G401 (cell line): ENCODE data around the gene IGF1R. TPM values are rescaled to one million over a fixed set of nuclear protein-coding genes. Genes with fewer than 3 reads are reported as not detected.
"Not testable (repeated sequence)": the region's sequence is repeated elsewhere in the genome, so short reads cannot be mapped to it uniquely, and the experiment has no call there.

Source experiments
- DNase-seq: peaks from one replicate; pipeline ENCODE4 v3.0.0-alpha.2; 2015; ENCODE audit warnings: low spot score
- in situ Hi-C: cut with HindIII; loops from 2 replicates; pipeline ENCODE4 v1.10.0; 2016; ENCODE audit warnings: low sequenced_read_pairs, mixed read lengths
- total RNA-seq: library from RNA; depleted of rRNA; stranded (reverse); fragments of >200 nt; shearing (Covaris generic); gene quantifications from 2 replicates; pipeline ENCODE4 v1.2.3, GENCODE V29; 2014; rRNA removed

IGF1R gene
- total RNA-seq, result 6.6 and 21.0 TPM in 2 replicates

GRCh38 chr15:98647774-98648653 lies at the start of gene IGF1R:
IGF1R (plus strand) TSS chr15:98648539; CDS start chr15:98649582, 1,043 bp downstream.
- in situ Hi-C loops, result no loop called here
- peak; percentile 84 for DNase-seq

DNA sequence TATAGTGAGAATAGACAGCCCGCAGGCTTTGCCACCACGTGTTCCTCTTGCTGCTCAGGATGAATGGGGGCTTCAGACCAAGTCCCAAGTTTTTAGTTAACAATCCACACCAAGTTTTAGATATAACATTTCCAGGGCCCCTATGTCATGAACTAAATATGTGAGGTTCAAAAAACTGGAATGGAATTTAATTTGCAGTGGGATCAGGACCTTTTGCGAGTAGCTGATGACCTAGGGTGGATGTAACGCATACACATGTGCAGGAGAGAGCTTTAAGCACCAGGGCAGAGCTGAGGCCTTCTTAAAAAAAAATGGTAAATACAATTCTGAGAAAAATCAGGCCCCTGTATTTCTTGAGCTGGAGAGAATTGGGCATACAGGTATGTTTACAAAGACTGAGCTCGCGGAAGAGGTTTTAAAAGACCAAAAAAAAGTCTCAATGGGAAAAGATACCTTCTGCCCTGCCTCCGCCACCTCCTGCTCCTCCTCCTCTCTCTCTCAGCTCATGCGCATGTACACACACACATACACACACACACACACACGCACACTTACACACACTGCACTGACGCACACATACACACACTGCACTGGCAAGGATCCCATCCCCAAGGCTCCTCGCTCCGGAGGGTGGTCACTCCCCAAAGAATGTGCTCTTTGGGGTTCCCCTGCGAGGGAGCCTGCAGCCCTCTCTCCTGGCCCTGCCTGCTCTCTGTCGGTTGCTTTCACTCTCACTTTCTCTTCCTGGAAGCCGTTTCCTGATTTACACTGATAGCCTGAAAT lies 48.2 kb upstream of the IGF1R start:
- in situ Hi-C loops, result no loop called here
- DNase-seq, result peak; percentile 28

GRCh38 chr15:98604983-98605382 lies 43.4 kb upstream of the IGF1R start:
- in situ Hi-C loops, result no loop called here
- no peak for DNase-seq

GRCh38 chr15:98609144-98609852 lies 39.0 kb upstream of the IGF1R start:
- DNase-seq, result peak; percentile 39

DNA sequence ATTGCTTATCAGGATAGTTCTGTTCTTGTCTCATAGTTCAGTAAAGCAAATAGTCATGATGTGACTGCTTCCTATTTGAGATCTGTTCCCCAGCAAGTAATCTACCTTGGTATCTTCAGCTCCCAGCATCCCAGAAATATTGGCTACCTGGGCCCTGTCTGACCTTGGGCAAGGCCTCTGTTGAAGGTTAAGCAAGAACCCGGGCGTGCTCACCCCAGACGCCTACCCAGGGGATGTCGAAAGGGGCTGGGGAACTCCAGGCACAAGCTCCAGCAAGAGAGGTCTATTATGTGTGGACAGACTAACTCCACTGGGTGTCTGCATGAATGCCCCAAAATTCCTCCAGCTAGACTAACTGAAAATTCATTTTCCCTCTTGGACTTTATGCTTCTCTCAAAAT lies 37.3 kb upstream of the IGF1R start:
- in situ Hi-C loops, result no loop called here
- no peak for DNase-seq

More at GRCh38 chr15:98609144-98609852, 39.0 kb upstream of the IGF1R start:
- in situ Hi-C loops, result no loop called here

- DNase-seq, result no peak
- in situ Hi-C loops, result no loop called here
These were observed 36.5 kb upstream of the IGF1R start for GRCh38 chr15:98611808-98612207.

DNA sequence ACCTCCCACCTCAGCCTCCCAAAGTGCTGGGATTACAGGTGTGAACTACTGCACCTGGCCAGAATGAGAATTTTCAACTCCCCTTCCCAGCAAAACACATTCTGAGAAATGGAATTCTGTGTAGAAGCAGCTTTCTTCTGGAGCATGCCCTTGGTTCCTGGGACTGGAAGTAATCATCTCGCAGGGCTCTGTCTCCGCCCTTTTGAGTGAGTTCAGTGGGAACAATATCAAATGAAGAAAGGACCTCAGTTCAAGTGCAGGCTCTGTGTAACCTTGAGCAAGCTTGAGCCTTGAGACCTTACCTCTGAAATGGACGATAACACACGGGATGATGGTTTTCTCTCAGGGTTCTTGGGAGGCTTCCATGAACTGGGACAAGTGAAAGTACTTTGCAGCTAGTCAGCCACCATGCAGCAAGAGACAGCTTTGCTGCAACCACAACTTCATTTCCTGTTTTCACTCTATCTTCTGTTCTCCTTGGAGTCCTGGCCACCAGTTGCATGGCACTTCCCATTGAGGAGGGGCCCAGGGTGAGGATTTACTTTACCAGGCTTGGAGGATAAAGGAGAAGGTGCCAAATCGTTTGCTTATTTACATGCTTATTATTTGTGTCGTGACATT lies 35.7 kb upstream of the IGF1R start:
- in situ Hi-C loops, result no loop called here
- DNase-seq, result no peak

GRCh38 chr15:98614681-98615080 lies 33.7 kb upstream of the IGF1R start:
- in situ Hi-C loops, result no loop called here
- DNase-seq, result no peak

DNA sequence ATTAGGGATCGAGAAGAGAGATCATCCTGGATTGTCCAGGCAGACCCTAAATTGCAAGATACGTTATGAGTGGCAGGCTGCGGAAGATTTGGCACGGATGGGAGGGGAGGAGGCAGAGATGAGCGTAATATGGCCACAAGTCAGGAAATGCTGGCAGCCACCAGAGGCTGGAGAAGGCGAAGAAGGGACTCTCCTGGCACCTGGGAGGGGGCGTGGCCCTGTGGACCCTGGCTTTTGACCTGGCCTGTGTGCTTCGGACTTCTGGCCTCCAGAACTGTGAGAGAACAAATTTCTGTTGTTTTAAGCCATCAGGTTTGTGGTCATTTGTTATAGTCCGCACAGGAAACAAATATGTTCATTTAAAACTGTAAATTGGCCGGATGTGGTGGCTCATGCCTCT lies 31.9 kb upstream of the IGF1R start:
- in situ Hi-C loops, result no loop called here
- DNase-seq, result no peak

DNA sequence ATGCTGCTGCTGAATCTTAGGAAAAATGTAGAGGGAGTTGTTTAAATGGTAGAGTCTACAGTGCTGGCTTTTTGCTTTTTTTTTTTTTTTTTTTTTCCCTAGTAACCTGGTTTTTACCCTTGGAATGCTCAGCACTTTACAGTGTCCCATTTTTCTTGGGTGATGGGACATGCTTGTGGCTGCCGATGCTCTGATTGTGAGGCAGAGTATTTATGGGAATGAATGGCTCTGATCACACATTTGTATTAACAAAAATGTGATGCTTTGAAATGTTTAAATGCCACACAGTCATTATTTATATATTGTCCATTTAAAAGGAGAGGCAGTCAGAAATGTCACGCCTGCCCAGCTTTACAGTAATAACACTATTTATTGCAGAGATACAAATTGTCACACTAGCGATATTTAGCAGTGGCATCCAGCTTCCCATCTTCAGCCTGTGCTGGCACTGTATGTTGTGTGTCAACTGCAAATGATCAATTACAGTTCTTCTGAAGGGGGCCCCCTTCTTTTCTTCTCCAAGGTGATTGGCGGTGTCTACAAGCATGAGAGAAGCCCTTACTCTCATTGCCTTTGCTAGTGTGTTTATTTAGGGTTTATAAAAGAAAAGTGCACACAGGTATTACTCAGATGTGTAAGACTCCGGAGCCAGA lies 30.9 kb upstream of the IGF1R start:
- in situ Hi-C loops, result no loop called here
- no peak for DNase-seq

DNA sequence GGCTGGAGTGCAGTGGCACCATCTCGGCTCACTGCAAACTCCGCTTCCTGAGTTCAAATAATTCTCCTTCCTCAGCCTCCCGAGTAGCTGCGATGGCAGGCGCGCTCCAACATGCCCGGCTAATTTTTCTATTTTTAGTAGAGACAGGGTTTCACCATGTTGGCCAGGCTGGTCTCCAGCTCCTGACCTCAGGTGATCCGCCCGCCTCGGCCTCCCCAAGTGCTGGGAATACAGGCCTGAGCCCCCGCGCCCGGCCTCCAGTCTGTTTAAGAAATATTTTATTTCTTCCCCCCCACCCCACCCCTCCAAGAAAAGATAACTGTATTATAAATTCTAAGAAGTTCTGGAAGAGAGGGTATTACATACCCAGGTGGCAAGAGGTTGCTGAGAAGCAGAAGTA lies 29.8 kb upstream of the IGF1R start:
- DNase-seq, in situ Hi-C loops: not testable (repeated sequence)

DNA sequence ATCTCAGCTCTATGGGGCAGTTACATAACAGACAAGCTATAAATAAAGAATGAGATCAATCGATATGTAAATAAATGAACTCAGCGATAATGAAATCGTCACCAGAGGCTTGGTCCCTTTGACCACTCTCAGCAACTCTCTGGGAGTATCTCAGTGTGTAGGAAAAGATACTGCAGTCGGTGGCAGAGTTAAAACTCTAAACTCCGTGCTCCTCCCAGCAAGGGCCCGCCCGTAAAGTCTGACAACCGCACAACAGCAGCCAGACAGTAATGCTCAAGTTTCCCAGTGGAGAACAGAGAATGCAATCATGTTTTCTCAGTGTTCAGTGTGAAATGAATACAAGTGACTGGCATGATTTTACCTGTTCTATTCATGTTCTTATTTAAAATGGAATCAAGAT lies 28.3 kb upstream of the IGF1R start:
- in situ Hi-C loops, result no loop called here
- no peak for DNase-seq

- in situ Hi-C loops, result no loop called here
These were observed 27.3 kb upstream of the IGF1R start for GRCh38 chr15:98621021-98621420.

DNA sequence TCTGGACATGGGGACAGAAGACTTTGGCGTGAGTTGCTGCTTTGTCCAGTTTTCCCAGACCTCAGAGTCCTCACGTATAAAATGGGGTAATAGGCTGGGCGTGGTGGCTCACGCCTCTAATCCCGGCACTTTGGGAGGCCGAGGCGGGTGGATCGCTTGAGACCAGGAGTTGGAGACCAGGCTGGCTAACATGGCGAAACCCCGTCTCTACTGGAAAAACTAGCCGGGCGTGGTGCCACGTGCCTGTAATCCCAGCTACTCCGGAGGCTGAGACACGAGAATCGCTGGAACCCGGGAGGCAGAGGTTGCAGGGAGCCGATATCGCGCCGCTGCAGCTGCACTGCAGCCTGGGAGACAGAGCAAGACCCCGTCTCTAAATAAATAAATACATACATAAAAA lies 22.7 kb upstream of the IGF1R start:
- no peak for DNase-seq
- in situ Hi-C loops, result no loop called here

More at GRCh38 chr15:98621021-98621420, 27.3 kb upstream of the IGF1R start:
- DNase-seq, result no peak

GRCh38 chr15:98626153-98626552 lies 22.2 kb upstream of the IGF1R start:
- no peak for DNase-seq
- in situ Hi-C loops, result no loop called here

DNA sequence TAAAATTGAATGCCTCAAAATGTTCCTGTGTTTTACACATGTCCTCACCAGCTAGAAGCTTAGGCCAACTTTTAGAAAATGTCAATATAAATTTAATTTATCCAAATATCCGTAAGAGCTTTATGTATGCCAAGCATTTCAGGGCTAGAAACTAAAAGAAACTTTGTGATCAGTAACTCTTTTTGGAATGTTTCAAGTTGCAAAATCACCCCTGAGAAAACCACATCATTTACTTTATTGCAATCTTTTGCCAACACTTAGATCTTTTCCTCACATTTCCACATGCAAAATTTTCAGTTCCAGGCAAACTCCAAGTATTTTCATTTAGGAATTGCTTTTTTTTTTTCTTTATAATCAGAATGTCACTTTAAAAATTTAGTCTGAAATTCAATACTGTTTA lies 20.1 kb upstream of the IGF1R start:
- in situ Hi-C loops, result no loop called here
- DNase-seq, result no peak

DNA sequence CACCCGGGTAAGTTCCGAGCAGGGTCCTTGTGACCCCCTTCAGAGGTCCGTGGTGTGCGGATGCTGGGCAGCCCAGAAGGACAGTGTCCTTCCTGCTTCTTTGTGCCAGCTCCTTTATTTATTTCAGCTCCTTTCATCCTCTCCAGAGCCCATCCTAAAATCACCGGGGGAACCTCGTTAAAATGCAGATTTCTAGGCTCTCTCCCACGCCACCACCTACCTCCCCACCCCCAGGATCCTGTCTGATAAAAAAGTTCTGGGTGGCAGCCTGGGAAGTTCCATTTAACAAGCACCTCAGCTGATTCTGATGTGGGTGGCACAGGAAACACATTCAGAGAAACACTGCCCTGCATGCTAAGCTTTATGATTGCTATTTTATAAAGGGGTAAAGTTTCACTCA lies 12.5 kb upstream of the IGF1R start:
- DNase-seq, result no peak
- in situ Hi-C loops, result no loop called here

DNA sequence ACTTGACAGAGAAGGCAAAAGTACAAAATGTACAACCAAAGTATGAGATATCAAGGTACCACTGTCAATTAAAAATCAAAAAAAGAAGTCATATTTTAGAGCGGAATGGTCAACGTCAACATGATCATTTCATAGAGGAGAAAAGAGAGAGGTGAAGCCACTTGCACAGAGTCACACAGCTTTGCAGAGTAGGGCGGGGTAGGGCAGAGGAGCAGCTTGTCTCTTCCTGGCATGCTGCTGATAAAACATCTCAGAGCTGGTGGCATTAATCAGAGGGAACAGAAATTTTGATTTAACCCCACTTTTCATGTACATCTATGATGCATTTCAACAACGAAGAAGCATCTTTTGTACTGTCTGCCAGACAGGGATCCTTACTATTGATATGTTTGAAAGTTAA lies 5.2 kb upstream of the IGF1R start:
- in situ Hi-C loops, result no loop called here
- DNase-seq, result no peak

- DNase-seq, result no peak
- in situ Hi-C loops, result no loop called here
These were observed 1.8 kb upstream of the IGF1R start for GRCh38 chr15:98646546-98647025.
